Measurements from ENCODE around the gene ANKFN1. TPM values are rescaled to one million over a fixed set of nuclear protein-coding genes. Genes with fewer than 3 reads are reported as not detected.

The ANKFN1 gene
- total RNA-seq, 1 experiment from 2014 or later: not detected

DNA sequence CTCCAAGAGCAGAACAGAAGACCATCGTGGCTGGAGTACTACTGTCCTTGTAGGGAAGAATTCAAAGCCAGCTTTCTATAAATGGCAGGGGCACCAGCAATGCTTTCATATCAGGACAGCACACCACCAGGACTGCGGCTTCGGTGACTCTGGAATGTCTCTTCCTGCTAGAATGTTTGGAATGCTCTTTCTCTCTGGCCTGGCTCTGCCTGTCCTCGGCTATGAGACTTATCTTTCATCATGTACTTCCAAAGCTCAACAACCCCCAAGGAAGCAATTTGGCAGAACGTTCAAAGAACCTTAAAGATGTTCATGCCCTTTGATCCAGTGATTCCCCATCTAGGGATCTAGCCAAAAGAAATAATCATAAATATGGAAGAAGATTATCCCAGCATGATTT, 387.6 kb downstream of the ANKFN1 start:
- TF ChIP-seq, protein P1, sequence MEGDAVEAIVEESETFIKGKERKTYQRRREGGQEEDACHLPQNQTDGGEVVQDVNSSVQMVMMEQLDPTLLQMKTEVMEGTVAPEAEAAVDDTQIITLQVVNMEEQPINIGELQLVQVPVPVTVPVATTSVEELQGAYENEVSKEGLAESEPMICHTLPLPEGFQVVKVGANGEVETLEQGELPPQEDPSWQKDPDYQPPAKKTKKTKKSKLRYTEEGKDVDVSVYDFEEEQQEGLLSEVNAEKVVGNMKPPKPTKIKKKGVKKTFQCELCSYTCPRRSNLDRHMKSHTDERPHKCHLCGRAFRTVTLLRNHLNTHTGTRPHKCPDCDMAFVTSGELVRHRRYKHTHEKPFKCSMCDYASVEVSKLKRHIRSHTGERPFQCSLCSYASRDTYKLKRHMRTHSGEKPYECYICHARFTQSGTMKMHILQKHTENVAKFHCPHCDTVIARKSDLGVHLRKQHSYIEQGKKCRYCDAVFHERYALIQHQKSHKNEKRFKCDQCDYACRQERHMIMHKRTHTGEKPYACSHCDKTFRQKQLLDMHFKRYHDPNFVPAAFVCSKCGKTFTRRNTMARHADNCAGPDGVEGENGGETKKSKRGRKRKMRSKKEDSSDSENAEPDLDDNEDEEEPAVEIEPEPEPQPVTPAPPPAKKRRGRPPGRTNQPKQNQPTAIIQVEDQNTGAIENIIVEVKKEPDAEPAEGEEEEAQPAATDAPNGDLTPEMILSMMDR (conservative IDR thresholded peaks at IDR 0.05; ENCODE audit: low read depth, low read length): no peak
- TF ChIP-seq EZH2 (IDR thresholded peaks at IDR 0.05; ENCODE audit: borderline replicate concordance, low read depth, low read length, poor library complexity, severe bottlenecking): no peak
- H3K36me3 ChIP-seq (ENCODE audit: insufficient read depth, low read length, poor library complexity, severe bottlenecking): no peaks in the 10 kb centered on the region
- no TSS peak for BruUV-seq (replicated peaks)
- no peaks in the 10 kb centered on the region for H3K9me3 ChIP-seq (ENCODE audit: low read depth, low read length, poor library complexity, severe bottlenecking)
- no peak for DNase-seq (ENCODE audit: low spot score)
- CTCF ChIA-PET: no interaction called here
- H3K4me1 ChIP-seq (ENCODE audit: insufficient read depth, low read length, poor library complexity, severe bottlenecking): no peaks in the 10 kb centered on the region
- H3K4me3 ChIP-seq (ENCODE audit: low read depth, low read length, poor library complexity, severe bottlenecking): no peak overlapping the region
- peaks cover 2% of the 10 kb centered on the region for H3K27me3 ChIP-seq (replicated peaks; ENCODE audit: insufficient read depth, low read depth, low read length, poor library complexity)
- no peak overlapping the region for H3K27ac ChIP-seq (ENCODE audit: low read depth, low read length, poor library complexity, severe bottlenecking)
- POLR2A ChIA-PET (ENCODE audit: low non-redundant PET): no interaction called here
- intact Hi-C loops (cut with micrococcal nuclease; ENCODE audit: unreplicated experiment): no loop called here

DNA sequence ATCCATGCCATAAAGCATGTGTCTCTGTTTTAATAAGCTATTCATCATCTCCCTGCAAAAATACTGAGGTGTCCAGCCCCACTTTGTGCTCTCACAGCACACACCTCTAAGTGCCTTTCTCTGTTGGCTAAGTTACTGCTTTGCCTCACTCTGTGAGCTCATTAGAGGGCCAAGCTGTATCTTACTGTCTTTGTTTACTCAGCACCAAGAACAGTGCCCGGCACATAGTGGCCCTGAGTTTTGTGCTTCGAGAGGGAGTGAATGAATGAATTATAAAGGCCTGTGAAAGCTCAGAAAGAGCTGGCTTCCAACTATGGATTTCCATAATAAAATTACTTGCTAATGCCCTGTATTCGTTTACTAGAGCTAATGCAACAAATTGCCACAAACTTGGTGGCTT, 390.0 kb downstream of the ANKFN1 start:
- ChIA-PET POLR2A (ENCODE audit: low non-redundant PET) (no interaction called here), CTCF (no interaction called here)

DNA sequence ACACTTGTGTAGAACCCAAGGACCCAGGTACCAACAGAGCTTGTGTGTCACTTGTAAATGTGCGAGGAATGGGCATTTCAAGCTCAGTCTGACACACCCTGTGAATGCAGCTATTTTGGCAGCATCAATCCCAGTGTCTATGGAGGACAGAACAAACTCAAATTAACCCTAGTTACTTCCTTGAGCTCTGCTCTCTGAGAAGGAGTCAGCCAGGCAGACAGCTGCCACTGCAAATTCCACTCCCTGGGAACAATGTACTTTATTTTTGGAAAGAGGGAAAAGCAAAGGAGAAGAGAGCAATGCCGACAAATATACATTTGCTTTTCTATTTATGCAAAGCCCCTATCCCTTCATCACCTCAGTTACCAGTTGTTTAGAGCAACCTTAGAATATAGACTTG, 391.8 kb downstream of the ANKFN1 start:
- Histone ChIP-seq H3K4me1 (ENCODE audit: insufficient read depth, low read length, poor library complexity, severe bottlenecking) (no peaks in the 10 kb centered on the region), H3K4me3 (ENCODE audit: low read depth, low read length, poor library complexity, severe bottlenecking) (no peak overlapping the region), H3K9me3 (ENCODE audit: low read depth, low read length, poor library complexity, severe bottlenecking) (no peaks in the 10 kb centered on the region), H3K36me3 (ENCODE audit: insufficient read depth, low read length, poor library complexity, severe bottlenecking) (no peaks in the 10 kb centered on the region), H3K27me3 (replicated peaks; ENCODE audit: insufficient read depth, low read depth, low read length, poor library complexity) (peaks cover 2% of the 10 kb centered on the region), H3K27ac (ENCODE audit: low read depth, low read length, poor library complexity, severe bottlenecking) (no peak overlapping the region)
- DNase-seq (ENCODE audit: low spot score): no peak
- ChIA-PET CTCF (no interaction called here), POLR2A (ENCODE audit: low non-redundant PET) (no interaction called here)
- TF ChIP-seq EZH2 (IDR thresholded peaks at IDR 0.05; ENCODE audit: borderline replicate concordance, low read depth, low read length, poor library complexity, severe bottlenecking): no peak
- TF ChIP-seq, protein P1 (conservative IDR thresholded peaks at IDR 0.05; ENCODE audit: low read depth, low read length): no peak
- BruUV-seq (replicated peaks): no TSS peak
- intact Hi-C loops (cut with micrococcal nuclease; ENCODE audit: unreplicated experiment): no loop called here

More for the DNA sequence above, 390.0 kb downstream of the ANKFN1 start:
- BruUV-seq (replicated peaks): no TSS peak
- no peaks in the 10 kb centered on the region for H3K4me1 ChIP-seq (ENCODE audit: insufficient read depth, low read length, poor library complexity, severe bottlenecking)
- peaks cover 2% of the 10 kb centered on the region for H3K27me3 ChIP-seq (replicated peaks; ENCODE audit: insufficient read depth, low read depth, low read length, poor library complexity)
- H3K4me3 ChIP-seq (ENCODE audit: low read depth, low read length, poor library complexity, severe bottlenecking): no peak overlapping the region
- no peaks in the 10 kb centered on the region for H3K36me3 ChIP-seq (ENCODE audit: insufficient read depth, low read length, poor library complexity, severe bottlenecking)
- no peaks in the 10 kb centered on the region for H3K9me3 ChIP-seq (ENCODE audit: low read depth, low read length, poor library complexity, severe bottlenecking)
- no peak for DNase-seq (ENCODE audit: low spot score)
- TF ChIP-seq, protein P1 (conservative IDR thresholded peaks at IDR 0.05; ENCODE audit: low read depth, low read length): no peak
- TF ChIP-seq EZH2 (IDR thresholded peaks at IDR 0.05; ENCODE audit: borderline replicate concordance, low read depth, low read length, poor library complexity, severe bottlenecking): no peak
- H3K27ac ChIP-seq (ENCODE audit: low read depth, low read length, poor library complexity, severe bottlenecking): no peak overlapping the region
- intact Hi-C loops (cut with micrococcal nuclease; ENCODE audit: unreplicated experiment): no loop called here

All from A673 (cell line).